ENCODE measurements around the gene HSD3B2.

Gene HSD3B2

DNA sequence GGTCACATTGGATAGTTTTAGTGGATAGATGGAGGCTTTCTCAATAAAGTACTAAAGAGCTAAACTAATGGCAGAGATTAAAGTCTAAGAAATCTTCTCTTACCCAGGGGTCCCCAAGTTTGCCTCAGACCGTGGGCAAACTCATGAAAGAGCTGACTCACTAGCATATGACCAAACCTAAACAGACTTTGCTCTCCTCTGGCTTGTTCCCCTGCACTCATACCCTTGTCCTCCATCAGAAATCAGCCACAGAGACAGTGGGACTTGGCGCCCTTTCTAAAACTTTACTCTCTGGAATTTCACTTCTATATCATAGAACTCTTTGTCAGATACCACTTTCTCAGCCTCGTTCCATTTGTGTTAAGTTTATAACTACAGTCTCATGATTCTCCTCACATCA lies 17.0 kb upstream of the HSD3B2 start:
- DNase-seq (ENCODE audit: low spot score): no peak

DNA sequence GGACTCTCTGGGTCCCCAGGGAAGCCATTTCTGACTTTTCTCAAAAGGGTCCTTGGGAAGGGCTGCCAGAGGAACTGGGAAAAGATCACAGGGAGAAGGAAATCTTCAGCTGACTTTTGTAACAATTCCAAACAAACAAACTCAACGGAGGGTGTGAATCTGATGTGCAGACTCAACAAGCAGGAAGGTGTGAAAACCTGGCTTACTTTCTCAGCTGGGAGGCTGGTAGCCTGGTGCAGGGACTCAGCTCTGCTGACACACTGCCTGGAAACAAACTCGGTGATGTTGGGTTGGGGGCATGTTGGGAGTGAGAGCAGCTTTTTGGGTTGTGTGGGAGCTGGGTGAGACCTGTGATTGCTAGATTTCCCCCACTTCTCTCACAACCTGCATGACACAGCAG lies 10.2 kb upstream of the HSD3B2 start:
- DNase-seq (ENCODE audit: low spot score): no peak

DNA sequence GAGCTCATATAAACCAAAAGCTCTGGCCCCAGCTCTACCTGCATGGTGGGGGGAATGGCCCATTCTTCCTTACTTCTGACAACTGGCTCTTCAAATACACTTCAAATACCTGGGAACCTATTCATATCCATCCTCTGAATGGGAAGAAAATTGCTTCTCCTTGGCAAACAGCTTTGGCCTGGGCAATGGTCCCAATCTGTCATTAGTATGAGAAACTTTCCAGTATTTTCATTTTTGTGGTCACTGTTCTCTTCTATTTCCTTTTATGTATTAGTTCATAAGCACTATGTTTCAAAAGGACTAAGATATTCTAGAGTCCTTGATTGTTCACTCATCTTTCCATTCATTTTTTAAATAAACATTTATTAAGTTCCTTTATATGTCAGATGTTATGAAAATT lies 5.2 kb upstream of the HSD3B2 start:
- DNase-seq (ENCODE audit: low spot score): no peak

DNA sequence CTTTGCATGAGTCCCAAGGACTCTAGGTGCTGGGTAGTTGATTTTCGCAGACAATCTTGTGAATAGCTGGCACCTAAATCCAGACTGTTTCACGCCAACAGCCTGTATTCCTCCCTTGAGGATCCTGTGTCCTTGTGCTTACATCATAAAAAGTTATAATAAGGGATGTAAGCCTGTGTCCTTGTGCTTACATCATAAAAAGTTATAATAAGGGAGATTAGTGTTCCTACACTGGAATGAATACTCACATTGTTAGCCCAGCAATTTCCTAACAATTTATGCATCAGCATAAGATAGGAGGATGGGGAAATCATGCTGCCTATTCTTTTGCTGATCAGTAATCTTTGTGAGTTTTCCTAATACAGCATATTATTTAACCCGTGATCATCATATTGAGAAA lies 4.0 kb upstream of the HSD3B2 start:
- no peak for DNase-seq (ENCODE audit: low spot score)

DNA sequence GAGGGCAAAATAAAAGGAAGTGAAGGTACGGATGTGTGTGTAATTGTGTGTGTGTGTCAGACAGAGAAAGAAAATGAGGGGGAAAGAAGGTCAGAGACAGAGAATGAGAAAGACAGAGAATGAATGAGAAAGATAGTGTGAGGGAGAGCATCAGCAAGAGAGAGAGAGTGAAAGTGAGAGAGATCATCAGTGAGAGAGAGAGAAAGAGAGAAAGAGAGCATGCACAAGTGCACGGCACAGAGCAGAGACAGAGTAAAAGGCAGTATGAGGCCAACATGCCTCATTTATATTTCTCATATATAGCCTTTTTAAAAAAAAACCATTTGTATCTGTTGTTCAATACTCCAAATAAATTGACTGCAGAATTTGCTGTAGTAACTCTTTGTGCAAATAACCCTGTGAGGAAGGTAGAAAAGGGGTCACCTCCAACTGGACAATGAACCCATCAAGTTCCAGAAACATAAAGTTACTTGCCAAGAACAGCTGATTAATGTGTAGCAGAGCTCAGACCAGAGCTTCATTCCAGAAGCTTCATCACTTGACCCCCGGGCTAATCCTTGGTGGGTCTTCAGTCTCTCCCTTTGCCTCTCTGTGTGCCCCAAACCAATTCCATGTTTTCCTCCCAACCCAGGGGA lies 1.2 kb downstream of the HSD3B2 start:
- no peak for DNase-seq (ENCODE audit: low spot score)

DNA sequence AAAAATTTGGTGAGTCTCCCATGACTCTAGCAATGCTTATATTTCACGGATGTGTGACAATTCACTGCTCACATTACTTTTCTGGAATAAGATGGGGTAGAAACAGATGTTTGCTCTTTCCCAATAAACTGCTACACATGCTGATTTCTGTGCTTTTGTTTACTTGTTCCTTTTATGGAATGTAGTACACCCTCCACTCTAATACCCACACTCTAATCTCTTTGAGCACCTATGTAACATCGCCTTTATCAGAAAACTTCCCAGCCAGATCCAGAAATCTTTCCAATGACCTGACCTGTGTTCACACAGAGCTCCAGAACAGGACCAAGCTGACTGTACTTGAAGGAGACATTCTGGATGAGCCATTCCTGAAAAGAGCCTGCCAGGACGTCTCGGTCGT lies 4.2 kb downstream of the HSD3B2 start:
- DNase-seq (ENCODE audit: low spot score): no peak

DNA sequence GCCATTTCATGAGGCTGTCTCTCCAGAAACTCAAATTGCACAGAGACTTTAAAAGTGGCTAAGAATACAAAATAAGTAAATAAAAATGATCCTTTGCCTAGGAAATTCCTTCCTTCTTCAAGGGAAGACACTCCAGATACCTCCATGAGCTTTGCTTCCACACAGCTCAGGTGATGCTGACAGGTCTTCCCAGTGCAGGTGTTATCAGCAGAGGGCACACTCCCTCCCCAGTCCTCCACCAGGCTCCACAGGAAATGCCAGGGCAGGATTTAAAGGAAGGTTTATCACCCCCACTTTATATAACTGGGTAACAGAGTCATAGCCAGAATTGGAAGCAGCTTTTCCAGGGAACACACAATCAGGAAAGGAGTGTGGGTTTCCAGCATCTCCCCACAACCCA lies 5.7 kb downstream of the HSD3B2 start:
- DNase-seq (ENCODE audit: low spot score): no peak

DNA sequence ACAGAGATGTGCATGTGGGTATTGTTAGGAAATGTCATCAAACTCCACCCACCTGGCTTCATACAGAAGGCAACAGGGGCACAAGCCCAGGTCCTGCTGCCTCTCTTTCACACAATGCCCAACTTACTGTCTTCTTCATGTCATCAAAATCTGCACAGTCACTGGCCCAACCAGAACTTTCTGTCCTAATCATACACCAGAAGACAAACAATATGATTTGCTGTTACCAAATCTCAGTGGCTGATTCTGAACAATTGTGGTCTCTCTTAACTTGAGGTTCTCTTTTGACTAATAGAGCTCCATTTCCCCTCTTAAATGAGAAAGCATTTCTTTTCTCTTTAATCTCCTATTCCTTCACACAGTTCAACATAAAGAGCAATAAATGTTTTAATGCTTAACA lies 7.7 kb downstream of the HSD3B2 start:
- no peak for DNase-seq (ENCODE audit: low spot score)

DNA sequence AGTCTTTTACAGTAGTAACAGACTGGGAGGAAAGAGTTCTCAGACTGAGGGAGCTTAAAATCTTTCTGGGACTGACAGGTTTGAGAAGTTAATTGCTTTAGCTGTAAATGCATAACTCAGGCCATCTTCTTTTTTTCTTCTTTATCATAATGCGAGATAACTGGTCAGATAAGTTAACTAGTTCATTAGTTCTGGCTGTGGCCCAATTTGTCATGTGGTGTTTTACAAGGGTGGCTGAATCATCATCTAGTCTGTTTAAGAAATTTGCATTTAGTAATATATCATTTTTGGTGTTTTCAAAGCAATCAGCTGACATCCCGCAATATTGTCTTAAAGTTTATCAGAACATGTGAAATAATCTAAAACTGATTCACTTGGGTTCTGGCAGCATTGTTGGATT lies 14.0 kb downstream of the HSD3B2 start:
- no peak for DNase-seq (ENCODE audit: low spot score)

DNA sequence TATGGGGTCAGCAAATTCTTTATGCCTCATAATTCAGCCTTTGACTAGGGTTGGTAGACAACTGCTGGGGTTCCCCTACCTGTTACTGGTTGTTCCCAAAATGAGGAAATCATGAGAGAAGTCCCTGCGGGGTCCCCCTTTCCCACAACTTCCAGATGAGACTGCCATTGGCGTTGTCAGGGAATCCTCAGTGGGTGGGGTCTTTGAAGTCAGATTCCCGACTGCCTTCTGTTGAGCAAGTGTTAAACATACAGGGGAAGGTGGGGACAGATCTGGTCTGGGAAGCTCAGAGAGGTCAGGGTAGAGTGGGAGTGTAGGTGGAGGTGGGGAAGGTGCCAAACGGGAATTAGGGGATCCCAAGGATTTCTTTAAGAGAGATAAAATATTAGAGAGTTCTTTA lies 14.7 kb downstream of the HSD3B2 start:
- DNase-seq (ENCODE audit: low spot score): no peak

DNA sequence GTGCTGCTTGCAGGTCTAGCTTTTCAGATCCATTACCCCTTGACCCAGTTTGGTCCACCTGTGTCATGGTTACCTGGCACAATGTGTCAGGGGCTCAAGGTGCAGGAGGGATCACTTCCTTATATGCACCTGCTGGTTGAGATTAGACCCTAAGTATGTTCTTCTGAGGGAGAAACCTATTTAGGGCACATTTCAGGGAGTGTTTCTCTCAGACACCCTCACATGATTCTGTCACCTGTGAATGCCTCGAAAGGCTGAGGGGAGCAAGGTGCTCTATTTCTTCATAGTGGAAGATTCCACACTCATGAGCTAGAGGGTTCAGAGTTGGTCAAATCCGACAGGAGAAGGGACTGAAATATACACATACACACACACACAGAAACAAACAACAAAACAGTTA lies 15.5 kb downstream of the HSD3B2 start:
- DNase-seq (ENCODE audit: low spot score): no peak

DNA sequence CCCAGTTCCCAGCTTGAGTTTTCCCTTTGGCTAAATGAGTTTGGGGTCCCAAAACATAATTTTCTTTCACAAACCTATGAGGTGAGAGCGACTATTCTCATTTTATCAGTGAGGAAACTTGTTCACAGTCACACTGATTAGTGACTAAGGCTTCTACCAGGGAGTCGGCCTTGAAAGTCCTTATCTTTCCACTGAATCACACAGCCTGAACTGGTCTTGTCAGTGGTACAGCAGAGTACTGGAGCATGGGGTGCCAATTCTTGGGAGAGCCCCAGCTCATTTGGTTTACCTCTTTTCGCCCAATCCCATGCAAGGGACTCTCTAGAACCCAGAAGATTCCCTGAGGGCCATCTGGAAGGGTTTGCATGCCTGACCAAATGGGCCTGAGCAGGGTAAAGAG lies 16.9 kb downstream of the HSD3B2 start:
- no peak for DNase-seq (ENCODE audit: low spot score)

DNA sequence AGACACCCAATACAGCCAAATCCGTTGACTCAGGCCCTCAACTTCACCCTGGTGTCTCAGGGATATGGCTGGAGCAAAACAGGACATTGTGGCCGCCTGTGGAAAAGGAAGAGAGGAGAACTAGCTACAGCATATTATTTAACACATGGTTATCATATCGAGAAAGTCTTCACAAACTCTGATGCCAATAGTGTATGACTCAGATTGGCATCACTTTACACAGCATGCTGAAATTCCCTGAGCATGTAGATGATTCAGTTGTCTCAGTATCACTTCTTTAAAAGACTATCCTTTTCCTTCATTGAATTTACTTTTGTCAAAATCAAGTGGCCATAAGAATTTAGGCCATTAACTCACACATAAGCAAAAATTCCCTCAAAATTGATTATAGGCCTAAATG lies 20.1 kb downstream of the HSD3B2 start:
- DNase-seq (ENCODE audit: low spot score): no peak

DNA sequence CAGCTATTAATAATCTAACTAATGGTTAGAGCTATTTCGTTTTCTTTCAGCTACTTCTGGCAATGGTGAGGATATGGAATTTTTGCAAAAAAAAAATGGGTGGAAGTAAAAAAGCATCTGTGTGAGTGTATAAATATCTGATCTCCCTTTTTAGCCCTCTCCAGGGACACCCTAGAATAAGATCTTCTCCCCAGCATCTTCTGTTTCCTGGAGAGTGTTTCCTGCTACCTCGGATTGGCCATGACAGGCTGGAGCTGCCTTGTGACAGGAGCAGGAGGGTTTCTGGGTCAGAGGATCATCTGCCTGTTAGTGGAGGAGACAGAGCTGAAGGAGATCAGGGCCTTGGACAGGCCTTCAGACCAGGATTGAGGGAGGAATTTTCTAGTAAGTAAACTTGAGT lies 23.8 kb downstream of the HSD3B2 start:
- no peak for DNase-seq (ENCODE audit: low spot score)

DNA sequence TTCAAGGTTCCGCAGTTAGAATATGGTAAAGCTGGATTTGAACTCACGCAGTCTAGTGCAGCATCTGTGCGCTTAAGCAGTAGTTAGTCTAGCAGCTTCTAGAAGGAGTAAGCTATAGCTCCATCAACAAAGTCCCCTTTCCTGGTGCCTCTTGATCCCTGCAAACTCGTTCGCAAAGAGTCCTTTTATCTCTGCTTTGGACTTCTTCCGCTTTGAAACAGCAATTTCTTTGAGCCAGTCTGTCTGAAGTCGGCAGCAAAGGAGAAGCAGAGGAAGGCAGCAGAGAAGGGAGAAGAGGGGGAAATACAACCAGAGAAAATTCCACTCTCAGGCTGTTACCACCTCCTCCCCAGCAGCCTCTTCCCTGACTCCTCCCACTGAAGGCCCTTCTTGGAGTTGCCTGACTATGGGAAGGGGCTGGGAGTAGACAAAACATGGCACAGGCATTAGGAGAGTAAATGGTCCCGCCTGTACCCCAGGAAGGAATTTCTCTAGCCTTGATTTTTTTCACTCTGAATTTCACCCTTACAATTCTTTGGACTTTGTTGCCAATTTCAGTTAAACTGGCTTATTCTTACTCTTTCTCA lies 25.9 kb downstream of the HSD3B2 start:
- no peak for DNase-seq (ENCODE audit: low spot score)

DNA sequence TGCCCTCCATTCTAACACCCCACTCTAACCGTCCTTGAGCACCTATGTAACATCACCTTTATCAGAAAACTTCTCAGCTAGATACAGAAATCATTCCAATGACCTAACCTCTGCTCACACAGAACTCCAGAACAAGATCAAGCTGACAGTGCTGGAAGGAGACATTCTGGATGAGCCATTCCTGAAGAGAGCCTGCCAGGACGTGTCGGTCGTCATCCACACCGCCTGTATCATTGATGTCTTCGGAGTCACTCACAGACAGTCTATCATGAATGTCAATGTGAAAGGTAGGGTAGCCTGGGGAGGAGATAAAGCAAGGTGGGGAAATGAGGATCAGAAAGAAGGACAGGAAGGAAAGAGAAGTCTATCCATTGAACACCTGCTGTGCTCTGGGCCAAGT lies 27.8 kb downstream of the HSD3B2 start:
- no peak for DNase-seq (ENCODE audit: low spot score)

DNA sequence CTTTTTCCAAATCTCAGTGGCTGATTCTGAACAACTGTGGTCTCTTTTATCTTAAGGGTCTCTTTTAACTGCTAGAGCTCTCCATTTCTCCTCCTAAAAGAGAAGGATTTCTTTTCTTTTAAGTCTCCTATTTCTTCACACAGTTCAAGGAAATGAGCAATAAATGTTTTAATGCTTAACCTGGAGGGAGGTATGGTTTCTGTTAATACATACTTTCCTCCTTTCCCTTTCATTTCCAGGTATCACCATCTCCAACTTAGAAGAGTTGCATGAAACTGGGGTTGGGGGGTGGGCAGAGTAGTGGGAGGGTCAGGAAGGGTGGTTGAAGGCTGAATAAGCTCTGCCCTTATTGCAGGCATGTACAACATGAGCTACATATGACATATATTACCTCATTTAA lies 31.4 kb downstream of the HSD3B2 start:
- no peak for DNase-seq (ENCODE audit: low spot score)

DNA sequence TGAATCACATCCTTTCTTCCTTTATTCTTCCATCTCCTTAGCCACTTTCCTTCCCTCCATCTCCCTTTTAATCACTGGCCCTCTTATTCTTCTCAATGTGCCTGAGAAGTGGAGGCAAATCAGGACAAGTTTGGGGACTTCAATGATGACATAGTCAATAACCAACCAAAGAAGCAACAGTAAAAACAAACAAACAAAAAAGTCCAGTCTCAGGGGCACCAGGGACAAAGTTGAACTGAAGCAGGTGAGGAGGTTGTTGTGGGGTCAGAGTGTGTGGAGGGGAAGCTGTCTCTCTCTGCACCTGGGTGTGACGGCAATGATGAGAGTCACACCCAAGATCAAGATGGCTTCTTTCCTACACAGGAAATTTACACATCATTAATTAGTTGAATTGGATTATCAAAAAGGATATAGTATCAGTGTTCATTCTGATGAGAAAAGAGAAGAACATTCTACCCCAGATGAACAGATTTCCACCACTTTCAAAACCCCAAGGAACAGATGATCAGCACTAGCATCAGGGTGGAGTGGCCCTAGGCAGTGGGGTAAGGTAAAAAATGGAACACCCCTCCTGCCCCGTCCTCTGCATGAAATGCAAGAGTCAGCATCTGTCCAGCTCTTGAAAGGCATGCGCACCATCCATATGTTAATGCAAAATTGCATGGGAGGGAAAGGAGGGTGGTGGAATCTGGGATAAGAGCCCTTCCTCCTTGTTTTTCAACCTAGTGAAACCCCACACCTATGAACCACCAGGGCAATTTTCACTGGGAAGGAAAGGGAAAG lies 32.6 kb downstream of the HSD3B2 start:
- no peak for DNase-seq (ENCODE audit: low spot score)

DNA sequence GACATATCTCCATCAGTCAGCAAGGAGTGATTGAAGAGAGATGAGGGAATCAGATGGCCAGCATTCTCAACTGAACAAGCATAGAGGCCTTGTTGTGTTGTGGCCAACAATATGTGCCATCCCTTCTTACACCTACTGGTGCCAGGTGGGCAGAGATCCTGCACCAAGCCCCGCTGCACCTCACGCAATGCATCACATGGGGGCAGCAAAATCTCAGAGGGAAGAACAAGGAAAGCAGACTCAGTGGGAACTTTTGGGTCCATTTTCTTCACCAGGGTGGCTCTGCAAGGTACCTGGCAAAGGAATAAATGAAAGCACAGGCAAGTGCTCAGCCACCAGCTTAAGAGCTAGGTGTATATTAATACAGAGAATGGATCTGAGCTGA lies 33.2 kb downstream of the HSD3B2 start:
- peak; percentile 3 for DNase-seq (ENCODE audit: low spot score)

DNA sequence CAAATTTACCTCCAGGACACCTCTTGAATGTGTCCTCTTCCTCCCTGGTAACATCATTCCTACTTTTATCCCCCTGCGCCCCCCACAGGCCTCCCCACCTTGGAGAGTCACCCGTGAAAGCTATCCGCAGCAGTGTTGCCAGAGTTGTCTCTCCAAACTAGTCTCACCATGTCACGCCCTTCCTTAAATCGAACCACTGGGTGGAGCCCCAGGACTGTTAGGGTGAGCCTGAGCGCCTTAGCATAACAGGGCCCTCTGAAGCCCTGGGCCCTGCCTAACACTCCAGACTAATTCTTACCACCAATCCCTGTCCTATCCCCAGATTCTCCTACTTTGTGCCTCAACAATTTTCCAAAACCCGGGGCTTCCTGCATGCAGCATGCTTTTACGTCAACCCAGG lies 35.0 kb downstream of the HSD3B2 start:
- peak; percentile 30 for DNase-seq (ENCODE audit: low spot score)

DNA sequence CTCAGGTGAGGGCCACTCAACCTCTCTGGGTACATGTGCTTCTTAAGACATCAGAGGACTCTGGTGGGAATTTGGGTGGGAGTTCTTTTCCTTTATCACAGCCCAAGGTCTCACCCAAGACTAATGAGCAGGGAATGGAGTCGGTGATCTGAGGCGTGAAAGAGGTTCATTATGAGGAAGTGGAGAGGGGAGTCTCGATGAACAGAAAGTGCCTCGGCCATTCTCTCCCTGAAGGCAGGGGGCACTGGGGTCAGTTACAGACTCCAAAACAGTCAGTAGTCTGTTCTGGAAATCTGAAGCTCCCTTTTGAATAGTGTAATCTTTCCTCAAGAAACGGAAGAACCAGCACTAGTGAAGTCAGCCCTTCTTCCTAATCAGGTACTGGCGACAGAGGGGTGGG lies 36.2 kb downstream of the HSD3B2 start:
- no peak for DNase-seq (ENCODE audit: low spot score)

DNA sequence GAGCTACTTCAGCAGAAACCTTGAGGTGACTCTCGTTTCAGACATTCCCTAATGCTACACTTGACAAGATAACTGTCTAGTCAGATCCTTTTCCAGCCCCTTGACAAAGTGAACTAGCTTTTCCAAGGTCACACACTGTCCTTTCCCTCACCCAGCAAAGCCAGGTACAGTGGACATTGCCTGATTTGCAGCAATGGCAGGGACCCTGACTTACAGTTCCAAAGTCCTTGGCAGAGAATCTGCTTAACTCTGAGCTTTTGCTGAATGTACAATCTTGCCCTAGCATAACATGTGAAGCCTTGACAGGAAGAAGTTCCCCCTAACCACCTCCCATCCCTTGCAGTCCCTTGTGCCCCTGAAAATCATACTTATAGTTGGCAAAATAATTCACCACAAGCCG lies 37.1 kb downstream of the HSD3B2 start:
- DNase-seq (ENCODE audit: low spot score): no peak

DNA sequence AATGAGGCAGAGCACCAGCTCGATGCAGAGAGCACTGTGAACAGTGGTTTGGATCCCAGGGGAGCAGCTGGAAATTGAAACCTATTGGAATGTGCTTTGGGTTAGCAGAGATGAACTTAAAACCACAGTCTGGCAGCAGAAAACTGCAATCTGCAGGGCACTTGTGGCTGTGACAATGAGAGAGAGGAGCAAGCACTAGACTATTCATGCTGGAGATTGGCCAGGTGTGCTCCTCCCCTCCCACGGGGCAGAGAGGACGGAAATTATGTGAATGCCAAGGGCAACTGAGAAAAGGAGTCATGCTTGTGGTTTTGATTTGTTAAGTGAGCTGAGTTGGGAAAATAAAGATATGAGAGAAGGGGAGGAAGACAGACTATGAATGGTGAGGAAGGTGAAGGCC lies 38.1 kb downstream of the HSD3B2 start:
- no peak for DNase-seq (ENCODE audit: low spot score)

DNA sequence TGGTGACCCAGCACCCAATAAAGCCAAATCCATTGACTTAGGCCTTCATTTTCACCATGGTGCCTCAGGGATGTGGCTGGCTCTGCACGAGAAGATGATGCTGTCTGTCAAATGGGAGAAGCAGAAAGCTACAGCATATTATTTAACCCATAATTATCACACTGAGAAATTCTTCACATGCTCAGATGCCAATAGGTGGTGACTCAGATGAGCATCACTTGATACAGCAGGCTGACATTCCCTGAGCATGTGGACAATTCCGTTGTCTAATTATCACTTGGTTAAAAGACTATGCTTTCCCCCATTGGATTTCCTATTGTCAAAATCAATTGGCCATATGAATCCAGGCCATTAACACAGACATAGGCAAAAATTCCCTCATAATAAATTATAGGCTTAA lies 48.0 kb downstream of the HSD3B2 start:
- DNase-seq (ENCODE audit: low spot score): no peak
